WTC11 (cell line): ENCODE measurements around the gene MAX. TPM values are rescaled to one million over a fixed set of nuclear protein-coding genes. Genes with fewer than 3 reads are reported as not detected.

ENCODE experiments used
- ATAC-seq: fragments of 200-7000 bp; cut with Tn5 transposase; 2 replicates; pipeline ENCODE4 v1.10.0; 2021; ENCODE audit warnings: mild to moderate bottlenecking, moderate library complexity
- CTCF ChIA-PET: fragments of 300-600 bp; sonication (Branson Sonifier 250); formaldehyde crosslinking; loops from one replicate; lab custom pipeline; 2021; ENCODE audit warnings: antibody characterized with exemption; lab: Charles Lee
- POLR2A ChIA-PET: fragments of 350-600 bp; sonication (Branson Sonifier 250); formaldehyde crosslinking; loops from one replicate; lab custom pipeline; 2021; ENCODE audit warnings: antibody characterized with exemption; lab: Charles Lee
- DNase-seq: peaks from one replicate; pipeline ENCODE4 v3.0.0; 2021; ENCODE audit warnings: low spot score
- H3K27ac Mint-ChIP-seq: 2 replicates; pipeline ENCODE4 v1.8.0; 2021; ENCODE audit warnings: mixed read lengths
- H3K27me3 Mint-ChIP-seq: 2 replicates; pipeline ENCODE4 v1.8.0; 2021; ENCODE audit warnings: low read depth, mild to moderate bottlenecking, moderate library complexity, mixed read lengths
- H3K36me3 Mint-ChIP-seq: 2 replicates; pipeline ENCODE4 v1.8.0; 2021; ENCODE audit warnings: mixed read lengths
- H3K4me1 Mint-ChIP-seq: 2 replicates; pipeline ENCODE4 v1.8.0; 2022; ENCODE audit warnings: mixed read lengths
- H3K4me3 Mint-ChIP-seq: 2 replicates; pipeline ENCODE4 v1.8.0; 2021; ENCODE audit warnings: mild to moderate bottlenecking, moderate library complexity, mixed read lengths
- H3K9me3 Mint-ChIP-seq: 2 replicates; pipeline ENCODE4 v1.8.0; 2021; ENCODE audit warnings: mixed read lengths
- AFF4 ChIP-seq: sonication (generic); formaldehyde crosslinking; IDR thresholded peaks from 2 replicates; pipeline ENCODE4 v1.8.1; 2023; ENCODE audit warnings: mild to moderate bottlenecking, missing genetic modification reagents, borderline replicate concordance
- AR ChIP-seq: fragments of 250-450 bp; sonication (Bioruptor Pico); IDR thresholded peaks from 2 replicates; pipeline ENCODE4 v1.9.0; 2021; ENCODE audit warnings: mild to moderate bottlenecking
- ARID4B ChIP-seq: sonication (generic); formaldehyde crosslinking; IDR thresholded peaks from 2 replicates; pipeline ENCODE4 v1.8.0; 2023; ENCODE audit warnings: missing genetic modification reagents, mild to moderate bottlenecking, borderline replicate concordance
- ATF1 ChIP-seq: sonication (generic); formaldehyde crosslinking; IDR thresholded peaks from 2 replicates; pipeline ENCODE4 v1.8.1; 2023; ENCODE audit warnings: mild to moderate bottlenecking, moderate library complexity, missing genetic modification reagents
- ESRRA ChIP-seq: sonication (generic); formaldehyde crosslinking; IDR thresholded peaks from 2 replicates; pipeline ENCODE4 v1.8.1; 2022; ENCODE audit warnings: mild to moderate bottlenecking, missing genetic modification reagents, borderline replicate concordance
- FOXP4 ChIP-seq: sonication (generic); formaldehyde crosslinking; IDR thresholded peaks from 2 replicates; pipeline ENCODE4 v1.8.0; 2022; ENCODE audit warnings: mild to moderate bottlenecking, missing genetic modification reagents
- MLX ChIP-seq: sonication (generic); formaldehyde crosslinking; IDR thresholded peaks from 2 replicates; pipeline ENCODE4 v1.8.1; 2023; ENCODE audit warnings: mild to moderate bottlenecking, missing genetic modification reagents, moderate library complexity
- NFYB ChIP-seq: sonication (generic); formaldehyde crosslinking; conservative IDR thresholded peaks from 2 replicates; pipeline ENCODE4 v1.8.0; 2022; ENCODE audit warnings: low read depth, missing genetic modification reagents
- SP1 ChIP-seq: sonication (generic); formaldehyde crosslinking; conservative IDR thresholded peaks from 2 replicates; pipeline ENCODE4 v1.8.1; 2022; ENCODE audit warnings: missing genetic modification reagents
- ZBTB21 ChIP-seq: sonication (generic); formaldehyde crosslinking; IDR thresholded peaks from 2 replicates; pipeline ENCODE4 v1.8.1; 2023; ENCODE audit warnings: mild to moderate bottlenecking, missing genetic modification reagents, borderline replicate concordance
- total RNA-seq: library from RNA; stranded (reverse); gene quantifications from 3 replicates; pipeline ENCODE4 v1.2.3, GENCODE V29; 2021
- TF ChIP-seq, protein P1 (sequence below): sonication (generic); formaldehyde crosslinking; IDR thresholded peaks from 2 replicates; pipeline ENCODE4 v1.8.0; 2022; ENCODE audit warnings: missing genetic modification reagents

The MAX gene
- total RNA-seq, 1 experiment from 2014 or later, result 58.5 TPM

DNA sequence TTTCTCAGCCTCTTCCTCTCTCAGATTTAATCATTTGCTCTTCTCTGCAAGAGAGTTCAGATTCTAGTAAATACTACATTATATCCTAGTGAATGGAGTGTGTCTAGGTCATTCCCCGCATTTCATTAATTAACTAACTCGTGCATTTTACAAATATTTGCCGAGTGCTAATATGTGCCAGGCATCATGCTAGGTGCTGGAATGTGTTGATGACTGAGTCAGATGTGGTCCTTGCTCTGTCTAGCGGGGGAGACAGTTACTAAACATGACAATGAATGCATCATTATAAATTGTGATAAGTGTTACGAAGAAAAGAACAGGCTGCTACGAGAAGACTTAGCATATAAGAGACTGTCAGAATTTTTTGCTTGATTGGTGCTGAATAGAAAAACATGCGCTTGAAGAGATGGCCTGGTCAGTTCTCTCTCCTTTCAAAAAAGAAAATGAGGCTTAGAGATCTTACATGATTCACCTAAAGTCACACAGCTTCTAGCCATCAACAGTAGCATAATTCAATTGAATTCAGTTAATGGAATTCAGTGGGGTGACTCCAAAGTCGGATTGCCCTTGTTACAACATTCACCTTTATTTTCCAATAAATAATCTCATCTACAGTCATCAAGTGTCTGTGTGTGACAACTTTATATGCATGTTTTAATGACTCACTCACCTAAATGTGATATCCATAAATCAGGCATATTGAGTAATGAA, 48.7 kb upstream of the MAX start:
- TF ChIP-seq AFF4 (no peak), FOXP4 (CRISPR knock-in tag) (no peak), NFYB (CRISPR knock-in tag) (no peak), MLX (CRISPR knock-in tag) (no peak), SP1 (CRISPR knock-in tag) (no peak), AR (CRISPR knock-in tag) (no peak), ARID4B (CRISPR knock-in tag) (no peak), ESRRA (CRISPR knock-in tag) (no peak), ATF1 (CRISPR knock-in tag) (no peak), ZBTB21 (CRISPR knock-in tag) (no peak)
- TF ChIP-seq, protein P1, sequence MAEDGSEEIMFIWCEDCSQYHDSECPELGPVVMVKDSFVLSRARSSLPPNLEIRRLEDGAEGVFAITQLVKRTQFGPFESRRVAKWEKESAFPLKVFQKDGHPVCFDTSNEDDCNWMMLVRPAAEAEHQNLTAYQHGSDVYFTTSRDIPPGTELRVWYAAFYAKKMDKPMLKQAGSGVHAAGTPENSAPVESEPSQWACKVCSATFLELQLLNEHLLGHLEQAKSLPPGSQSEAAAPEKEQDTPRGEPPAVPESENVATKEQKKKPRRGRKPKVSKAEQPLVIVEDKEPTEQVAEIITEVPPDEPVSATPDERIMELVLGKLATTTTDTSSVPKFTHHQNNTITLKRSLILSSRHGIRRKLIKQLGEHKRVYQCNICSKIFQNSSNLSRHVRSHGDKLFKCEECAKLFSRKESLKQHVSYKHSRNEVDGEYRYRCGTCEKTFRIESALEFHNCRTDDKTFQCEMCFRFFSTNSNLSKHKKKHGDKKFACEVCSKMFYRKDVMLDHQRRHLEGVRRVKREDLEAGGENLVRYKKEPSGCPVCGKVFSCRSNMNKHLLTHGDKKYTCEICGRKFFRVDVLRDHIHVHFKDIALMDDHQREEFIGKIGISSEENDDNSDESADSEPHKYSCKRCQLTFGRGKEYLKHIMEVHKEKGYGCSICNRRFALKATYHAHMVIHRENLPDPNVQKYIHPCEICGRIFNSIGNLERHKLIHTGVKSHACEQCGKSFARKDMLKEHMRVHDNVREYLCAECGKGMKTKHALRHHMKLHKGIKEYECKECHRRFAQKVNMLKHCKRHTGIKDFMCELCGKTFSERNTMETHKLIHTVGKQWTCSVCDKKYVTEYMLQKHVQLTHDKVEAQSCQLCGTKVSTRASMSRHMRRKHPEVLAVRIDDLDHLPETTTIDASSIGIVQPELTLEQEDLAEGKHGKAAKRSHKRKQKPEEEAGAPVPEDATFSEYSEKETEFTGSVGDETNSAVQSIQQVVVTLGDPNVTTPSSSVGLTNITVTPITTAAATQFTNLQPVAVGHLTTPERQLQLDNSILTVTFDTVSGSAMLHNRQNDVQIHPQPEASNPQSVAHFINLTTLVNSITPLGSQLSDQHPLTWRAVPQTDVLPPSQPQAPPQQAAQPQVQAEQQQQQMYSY (CRISPR knock-in tag), result no peak
- ChIA-PET POLR2A (interaction anchor here (0.6 kb wide), 1 partner anchor 244 kb away, joined by 4 read pairs; no protein-coding TSS in a partner anchor), CTCF (no interaction called here)
- ATAC-seq (no peak), DNase-seq (no peak)
- Mint-ChIP-seq H3K4me1 (peaks cover 25% of the 10 kb centered on the region), H3K9me3 (peaks cover 5% of the 10 kb centered on the region; the same call in 1 of the 2 replicates), H3K36me3 (no peaks in the 10 kb centered on the region), H3K27ac (no peak overlapping the region), H3K4me3 (no peak overlapping the region), H3K27me3 (peaks cover 3% of the 10 kb centered on the region; the same call in 1 of the 2 replicates)
